ENCODE data around the gene SLC20A1.
A peak's percentile ranks its signal among the peaks of the same experiment; 100 is the strongest.

The SLC20A1 gene

DNA sequence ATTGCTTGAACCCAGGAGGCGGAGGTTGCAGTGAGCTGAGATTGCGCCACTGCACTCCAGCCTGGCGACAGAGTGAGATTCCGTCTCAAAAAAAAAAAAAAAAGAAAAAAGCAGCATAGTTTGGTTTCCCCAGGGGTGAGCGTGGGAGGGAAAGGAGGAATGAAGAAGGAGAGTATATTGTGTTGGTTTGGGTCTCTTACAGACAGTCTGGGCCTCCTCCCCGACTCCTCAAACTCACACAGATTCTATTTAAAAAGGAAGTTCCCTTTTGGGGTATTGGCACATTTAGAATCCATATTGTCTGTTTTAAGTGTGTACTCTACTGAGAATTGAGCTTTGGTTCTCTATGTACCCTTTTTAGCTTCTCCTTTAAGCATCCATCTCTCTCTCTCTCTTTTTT lies 27.4 kb upstream of the SLC20A1 start:
- no peak overlapping the region for H3K4me3 ChIP-seq (ENCODE audit: low read depth, low read length)
- TF ChIP-seq, protein P1, sequence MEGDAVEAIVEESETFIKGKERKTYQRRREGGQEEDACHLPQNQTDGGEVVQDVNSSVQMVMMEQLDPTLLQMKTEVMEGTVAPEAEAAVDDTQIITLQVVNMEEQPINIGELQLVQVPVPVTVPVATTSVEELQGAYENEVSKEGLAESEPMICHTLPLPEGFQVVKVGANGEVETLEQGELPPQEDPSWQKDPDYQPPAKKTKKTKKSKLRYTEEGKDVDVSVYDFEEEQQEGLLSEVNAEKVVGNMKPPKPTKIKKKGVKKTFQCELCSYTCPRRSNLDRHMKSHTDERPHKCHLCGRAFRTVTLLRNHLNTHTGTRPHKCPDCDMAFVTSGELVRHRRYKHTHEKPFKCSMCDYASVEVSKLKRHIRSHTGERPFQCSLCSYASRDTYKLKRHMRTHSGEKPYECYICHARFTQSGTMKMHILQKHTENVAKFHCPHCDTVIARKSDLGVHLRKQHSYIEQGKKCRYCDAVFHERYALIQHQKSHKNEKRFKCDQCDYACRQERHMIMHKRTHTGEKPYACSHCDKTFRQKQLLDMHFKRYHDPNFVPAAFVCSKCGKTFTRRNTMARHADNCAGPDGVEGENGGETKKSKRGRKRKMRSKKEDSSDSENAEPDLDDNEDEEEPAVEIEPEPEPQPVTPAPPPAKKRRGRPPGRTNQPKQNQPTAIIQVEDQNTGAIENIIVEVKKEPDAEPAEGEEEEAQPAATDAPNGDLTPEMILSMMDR (IDR thresholded peaks at IDR 0.05; ENCODE audit: low read depth, low read length): no peak

GRCh38 chr2:112621790-112622527 lies 23.8 kb upstream of the SLC20A1 start:
- TF ChIP-seq, protein P1 (IDR thresholded peaks at IDR 0.05; ENCODE audit: low read depth, low read length): no peak
- no peak overlapping the region for H3K4me3 ChIP-seq (ENCODE audit: low read depth, low read length)

GRCh38 chr2:112622528-112622849 lies 23.2 kb upstream of the SLC20A1 start:
- no peak overlapping the region for H3K4me3 ChIP-seq (ENCODE audit: low read depth, low read length)
- TF ChIP-seq, protein P1 (IDR thresholded peaks at IDR 0.05; ENCODE audit: low read depth, low read length): no peak

DNA sequence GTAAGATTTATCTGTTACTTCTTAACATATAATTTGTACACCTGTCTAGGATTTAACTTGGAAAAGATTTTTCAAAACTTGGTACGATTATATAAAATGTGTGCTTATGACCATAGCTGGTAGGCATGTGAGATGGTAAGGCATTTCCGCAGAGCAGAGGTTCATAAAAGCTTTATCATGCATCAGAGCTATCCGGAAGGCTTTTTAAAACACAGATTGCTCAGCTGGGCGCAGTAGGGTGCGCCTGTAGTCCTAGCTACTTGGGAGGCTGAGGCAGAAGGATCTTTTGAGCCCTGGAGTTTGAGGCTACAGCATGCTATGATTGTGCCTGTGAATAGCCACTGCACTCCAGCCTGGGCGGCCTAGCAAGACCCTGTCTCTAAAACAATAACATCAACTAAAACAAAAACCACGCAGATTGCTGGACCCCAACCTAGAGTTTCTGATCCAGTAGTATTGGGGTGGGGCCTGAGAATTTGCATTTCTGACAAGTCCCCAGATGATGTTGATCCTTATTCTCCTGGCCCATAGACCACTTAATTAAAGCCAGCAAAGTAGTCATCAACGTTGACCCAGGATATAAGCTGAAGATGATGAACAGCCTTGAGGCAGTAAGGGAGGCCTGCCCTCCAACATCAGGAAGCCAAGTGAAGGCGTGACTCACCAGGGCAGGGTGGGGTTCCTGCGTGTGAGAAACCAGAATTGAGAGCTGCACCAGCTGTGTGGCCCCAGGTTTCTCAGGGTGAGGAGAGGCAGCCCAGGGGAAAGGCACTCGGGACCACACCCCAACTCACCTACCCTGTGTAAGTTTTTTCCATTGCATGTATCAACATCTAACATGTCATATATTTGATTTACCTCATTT lies 21.6 kb upstream of the SLC20A1 start:
- TF ChIP-seq, protein P1 (IDR thresholded peaks at IDR 0.05; ENCODE audit: low read depth, low read length): no peak
- H3K4me3 ChIP-seq (ENCODE audit: low read depth, low read length): no peak overlapping the region

GRCh38 chr2:112625474-112626114 lies 20.1 kb upstream of the SLC20A1 start:
- TF ChIP-seq, protein P1 (IDR thresholded peaks at IDR 0.05; ENCODE audit: low read depth, low read length): no peak
- no peak overlapping the region for H3K4me3 ChIP-seq (ENCODE audit: low read depth, low read length)

DNA sequence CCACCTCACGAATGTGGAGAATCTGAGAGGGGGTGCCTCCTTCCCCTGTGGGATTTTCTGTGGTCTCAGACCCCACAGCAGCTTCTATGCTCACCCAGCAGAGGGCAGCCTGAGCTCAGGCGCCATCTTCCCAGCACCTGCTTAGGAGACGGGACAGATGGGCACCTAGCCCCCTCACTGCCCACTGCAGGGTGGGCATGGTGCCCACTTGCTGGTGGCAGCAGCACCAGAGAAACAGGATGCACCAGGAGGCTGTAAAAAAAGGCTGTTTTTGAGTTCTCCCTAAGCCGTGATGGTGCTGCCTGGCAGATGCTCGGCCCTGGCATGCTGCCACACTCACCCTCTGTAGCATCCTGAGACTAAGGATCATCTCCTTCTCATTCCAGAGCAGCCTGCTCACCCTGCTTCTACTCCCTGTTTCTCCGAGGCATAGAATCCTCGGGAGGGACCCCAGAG lies 19.1 kb upstream of the SLC20A1 start:
- peak overlapping the region; percentile 34 for H3K4me3 ChIP-seq (ENCODE audit: low read depth, low read length)

More for the DNA sequence above, 19.1 kb upstream of the SLC20A1 start:
- TF ChIP-seq, protein P1 (IDR thresholded peaks at IDR 0.05; ENCODE audit: low read depth, low read length): peak; percentile 90
